Measurements from ENCODE around the gene EEF1AKMT4.

The EEF1AKMT4 gene

DNA sequence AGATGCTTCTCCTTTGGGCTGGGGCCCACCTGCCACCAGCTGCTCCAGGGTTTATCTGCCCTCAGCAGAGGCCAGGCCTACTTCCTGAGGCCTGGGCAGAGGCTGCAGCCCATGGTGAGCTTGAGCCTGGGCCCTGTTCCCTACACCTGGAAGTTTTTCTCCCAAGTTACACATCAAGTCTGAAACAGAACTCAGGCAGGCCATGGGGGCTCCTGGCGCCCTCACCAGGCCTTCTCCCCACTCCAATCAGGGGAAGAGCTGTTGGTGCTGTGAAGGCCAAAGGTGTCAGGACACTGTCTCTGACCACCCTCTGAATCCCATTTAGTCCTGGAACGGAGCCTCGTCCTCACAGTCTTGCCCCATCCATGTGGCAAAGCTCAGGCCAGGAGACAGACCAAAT lies 12.8 kb upstream of the EEF1AKMT4 start:
- no peak for DNase-seq

DNA sequence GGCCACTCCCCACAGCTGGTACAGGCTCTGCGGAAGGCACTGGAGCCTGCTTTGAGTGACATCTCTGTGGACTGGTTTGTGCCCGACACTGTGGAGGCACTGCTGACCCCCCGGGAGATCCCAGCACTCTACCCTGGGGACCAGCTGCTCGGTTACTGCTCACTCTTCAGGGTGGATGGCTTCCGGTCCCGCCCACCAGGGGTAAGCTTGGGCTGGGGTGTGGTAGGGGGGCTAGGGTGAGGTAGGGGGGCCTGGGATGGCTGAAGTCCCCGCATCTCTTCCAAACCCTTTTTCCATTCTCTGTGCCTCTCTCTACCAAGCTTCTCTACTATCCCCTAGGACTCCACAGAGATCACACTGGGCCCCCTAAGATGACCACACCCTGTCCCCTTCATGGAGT lies 12.3 kb upstream of the EEF1AKMT4 start:
- no peak for DNase-seq

DNA sequence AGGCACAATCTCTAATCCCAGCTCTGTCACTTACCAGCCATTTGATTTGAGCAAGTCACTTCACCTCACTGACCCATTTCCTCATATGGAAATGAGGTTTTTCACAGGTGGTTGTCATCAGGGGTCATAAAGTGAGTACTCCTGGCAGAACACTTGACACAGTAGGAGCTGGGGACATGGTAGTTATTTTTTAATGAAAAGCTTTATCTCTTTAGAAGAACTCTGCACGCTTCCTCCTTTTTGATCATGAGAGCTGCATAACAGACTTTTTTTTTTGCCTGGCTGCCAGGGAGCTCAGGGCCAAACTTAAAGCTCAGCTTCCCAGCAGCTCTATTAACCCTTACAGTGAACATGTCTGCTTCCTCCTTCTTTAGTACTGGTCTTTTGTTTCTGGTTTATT lies 11.7 kb upstream of the EEF1AKMT4 start:
- no peak for DNase-seq

DNA sequence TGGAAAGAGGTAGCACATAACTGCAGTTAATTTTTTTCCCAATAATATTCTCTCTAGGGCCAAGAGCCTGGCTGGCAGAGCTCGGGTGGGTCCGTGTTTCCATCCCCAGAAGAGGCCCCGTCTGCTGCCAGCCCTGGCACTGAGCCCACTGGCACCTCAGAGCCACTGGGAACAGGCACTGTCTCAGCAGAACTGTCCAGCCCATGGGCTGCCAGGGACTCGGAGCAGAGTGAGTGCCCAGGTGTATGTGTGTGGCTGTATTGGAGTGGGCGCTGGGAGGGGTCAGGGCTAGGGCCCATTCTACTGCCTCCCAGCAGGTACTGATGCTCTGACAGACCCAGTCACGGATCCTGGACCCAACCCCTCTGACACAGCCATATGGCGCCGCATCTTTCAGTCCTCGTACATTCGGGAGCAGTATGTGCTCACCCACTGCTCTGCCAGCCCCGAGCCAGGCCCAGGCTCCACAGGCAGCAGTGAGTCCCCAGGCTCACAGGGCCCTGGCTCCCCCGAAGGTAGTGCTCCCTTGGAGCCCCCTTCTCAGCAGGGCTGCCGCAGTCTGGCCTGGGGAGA lies 11.1 kb upstream of the EEF1AKMT4 start:
- no peak for DNase-seq

DNA sequence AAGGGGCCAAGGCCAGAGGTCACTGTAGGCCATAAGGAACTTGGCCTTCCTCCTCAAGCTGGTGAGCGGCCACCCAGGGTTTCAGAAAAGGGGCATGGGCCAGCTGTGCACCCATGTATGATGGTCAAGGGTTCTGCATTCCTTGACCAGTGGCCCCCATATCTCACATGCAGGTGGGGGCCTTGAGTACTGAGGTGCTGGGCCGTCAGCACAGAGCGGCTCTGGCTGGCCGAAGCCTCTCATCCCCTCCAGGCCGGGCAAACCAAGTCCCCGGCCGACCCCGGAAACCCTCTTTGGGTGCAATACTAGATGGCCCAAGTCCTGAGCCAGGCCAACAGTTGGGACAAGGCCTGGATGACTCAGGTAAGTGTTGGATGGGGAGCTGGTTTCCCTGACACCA lies 10.3 kb upstream of the EEF1AKMT4 start:
- no peak for DNase-seq

DNA sequence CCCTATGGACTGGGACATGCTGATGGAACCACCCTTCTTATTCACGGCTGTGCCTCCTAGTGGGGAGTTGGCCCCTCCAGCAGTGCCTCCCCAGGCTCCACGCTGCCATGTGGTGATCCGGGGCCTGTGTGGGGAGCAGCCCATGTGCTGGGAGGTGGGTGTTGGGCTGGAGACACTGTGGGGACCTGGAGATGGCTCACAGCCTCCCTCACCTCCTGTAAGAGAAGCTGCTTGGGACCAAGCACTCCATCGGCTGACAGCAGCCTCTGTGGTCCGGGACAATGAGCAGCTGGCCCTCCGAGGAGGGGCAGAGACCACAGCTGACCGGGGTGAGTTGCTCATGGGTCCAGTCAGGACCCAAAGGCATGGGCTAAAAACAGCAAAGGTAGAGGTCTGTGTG lies 9.8 kb upstream of the EEF1AKMT4 start:
- DNase-seq: no peak

DNA sequence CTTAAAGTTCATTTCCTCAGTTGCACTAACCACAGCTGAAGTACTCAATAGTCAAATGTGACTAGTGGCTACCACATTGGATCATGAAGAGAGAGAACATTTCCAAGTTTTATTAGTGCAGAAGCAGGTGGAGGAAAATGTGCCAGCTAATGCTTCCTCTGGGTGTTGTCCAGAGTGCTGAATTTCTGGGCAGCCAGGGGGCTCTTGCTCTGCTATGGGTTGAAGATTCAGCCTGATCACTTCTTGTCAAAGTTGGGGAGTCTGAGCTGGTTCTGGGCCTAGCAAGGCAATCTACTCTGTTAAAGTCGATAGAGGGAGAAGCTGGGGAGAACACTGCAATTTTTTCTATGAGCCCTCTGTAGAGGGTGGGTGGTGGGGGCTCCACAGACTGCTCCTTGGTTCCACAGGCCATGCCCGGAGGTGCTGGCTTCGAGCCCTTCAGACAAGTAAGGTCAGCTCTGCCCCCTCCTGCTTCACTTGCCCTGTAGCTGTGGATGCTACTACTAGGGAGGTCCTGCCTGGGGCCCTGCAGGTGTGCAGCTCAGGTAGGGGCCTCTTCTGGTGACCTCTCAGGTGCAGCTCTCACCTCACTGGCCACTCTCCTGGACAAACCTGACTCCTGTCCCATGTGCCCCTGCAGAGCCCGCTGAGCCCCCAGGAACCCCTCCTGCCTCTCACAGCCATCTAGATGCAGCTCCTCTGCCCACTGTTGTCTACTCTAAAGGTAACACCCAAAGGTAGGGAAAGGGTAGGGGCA lies 8.9 kb upstream of the EEF1AKMT4 start:
- no peak for DNase-seq

DNA sequence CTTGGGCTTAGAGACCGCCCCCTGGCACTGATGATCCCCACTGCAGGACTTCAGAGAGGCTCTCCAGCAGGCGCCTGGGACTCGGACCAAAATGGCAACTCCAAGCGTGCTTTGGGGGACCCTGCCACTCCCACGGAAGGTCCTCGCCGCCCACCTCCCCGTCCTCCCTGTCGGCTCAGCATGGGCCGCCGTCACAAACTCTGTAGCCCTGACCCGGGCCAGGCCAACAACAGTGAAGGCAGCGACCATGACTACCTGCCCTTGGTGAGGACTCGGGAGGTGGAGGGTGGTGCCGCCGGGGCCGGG lies 8.4 kb upstream of the EEF1AKMT4 start:
- DNase-seq: no peak

DNA sequence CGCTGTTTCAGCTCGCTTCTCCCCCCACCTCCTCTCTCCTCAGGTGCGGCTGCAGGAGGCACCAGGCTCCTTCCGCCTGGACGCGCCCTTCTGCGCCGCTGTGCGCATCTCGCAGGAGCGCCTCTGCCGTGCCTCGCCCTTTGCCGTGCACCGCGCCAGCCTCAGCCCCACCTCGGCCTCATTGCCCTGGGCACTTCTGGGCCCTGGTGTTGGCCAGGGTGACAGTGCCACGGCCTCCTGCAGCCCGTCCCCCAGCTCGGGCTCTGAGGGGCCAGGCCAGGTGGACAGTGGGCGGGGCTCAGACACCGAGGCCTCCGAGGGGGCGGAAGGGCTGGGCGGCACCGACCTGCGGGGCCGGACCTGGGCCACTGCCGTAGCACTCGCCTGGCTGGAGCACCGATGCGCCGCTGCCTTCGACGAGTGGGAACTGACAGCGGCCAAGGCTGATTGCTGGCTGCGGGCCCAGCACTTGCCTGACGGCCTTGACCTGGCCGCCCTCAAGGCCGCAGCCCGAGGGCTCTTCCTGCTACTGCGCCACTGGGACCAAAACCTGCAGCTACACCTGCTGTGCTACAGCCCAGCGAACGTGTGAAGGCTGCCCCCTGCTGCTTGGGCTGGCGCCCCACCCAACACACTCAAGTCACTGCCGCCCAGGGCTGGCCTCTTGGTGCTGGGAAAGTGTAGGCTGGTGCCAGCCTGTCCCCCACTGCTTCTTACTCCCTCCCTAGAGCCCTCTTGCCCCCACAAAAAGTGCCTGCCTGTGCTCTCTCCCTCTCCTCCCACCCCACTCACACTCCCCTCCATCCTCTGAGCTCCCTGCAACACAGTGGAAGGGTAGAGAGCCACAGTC lies 7.8 kb upstream of the EEF1AKMT4 start:
- DNase-seq: no peak

DNA sequence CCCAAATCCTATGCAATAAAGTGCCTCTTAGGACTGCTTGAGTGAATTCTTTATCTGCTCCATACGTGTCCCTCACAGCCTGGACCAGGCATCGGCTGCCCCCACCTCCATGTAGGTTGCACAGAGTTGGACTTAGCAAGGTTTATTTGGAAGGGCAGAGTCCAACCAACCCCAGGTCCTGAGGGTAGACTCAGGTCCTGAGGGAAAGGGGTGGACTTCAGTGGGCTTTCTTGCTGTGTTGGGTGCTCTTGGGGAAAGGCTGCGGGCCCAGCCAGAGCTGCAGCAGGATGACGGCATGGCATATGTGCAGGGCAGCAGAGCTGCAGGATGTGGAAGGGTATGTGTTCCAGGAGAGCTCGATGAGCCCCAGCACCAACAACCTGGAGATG lies 7.2 kb upstream of the EEF1AKMT4 start:
- DNase-seq: no peak

DNA sequence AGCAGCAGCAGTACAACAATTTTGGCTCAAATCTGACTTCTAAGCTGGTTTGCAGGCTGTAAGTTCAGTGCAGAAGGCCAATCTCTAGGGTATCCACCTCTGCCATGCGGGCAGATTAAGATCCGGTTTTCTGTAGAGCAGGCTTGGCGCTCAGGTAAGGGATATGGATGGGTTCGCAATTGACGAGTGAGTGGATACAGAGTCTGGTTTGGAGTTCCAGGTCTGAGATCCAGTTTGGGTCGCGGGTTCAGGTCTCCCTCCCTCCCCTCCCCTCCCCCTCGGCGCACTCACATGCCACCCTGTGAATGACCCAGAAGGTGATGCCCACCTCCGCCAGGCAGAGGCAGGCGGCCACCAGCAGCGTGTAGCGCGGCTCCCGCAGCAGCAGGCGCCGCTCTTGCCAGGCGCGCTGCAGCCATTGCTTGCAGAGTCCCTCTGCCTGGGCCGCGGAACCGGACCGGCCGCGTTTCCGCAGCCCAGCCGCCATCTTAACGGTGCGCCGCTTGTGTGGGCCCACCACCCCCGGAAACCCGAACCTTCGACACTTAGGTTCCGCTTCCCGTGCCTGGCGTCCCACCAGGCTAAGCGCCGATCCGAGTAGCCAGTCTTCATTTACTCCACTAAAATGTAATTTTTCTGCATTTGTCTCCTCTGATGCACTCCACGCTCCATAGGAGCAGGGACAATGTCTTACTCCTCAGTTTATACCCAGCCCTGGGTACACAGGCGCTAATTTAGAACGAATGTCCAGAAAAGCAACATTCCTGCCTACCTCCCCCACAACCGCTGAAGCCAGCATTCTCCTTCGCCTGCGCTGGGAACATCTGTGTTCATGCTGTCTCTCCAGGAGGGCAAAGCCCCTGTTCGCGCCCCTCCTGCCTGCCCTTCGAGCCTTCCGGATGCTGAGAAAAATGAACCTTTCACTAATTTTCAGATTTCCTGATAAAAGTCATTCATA lies 739 bp upstream of the EEF1AKMT4 start, which contains the start of gene ALG3:
TSS of gene ALG3 (minus strand) at position 509 of the 958 bp plus-strand sequence. CDS start at position 487, 22 bp downstream.
- peak; percentile 74 for DNase-seq

DNA sequence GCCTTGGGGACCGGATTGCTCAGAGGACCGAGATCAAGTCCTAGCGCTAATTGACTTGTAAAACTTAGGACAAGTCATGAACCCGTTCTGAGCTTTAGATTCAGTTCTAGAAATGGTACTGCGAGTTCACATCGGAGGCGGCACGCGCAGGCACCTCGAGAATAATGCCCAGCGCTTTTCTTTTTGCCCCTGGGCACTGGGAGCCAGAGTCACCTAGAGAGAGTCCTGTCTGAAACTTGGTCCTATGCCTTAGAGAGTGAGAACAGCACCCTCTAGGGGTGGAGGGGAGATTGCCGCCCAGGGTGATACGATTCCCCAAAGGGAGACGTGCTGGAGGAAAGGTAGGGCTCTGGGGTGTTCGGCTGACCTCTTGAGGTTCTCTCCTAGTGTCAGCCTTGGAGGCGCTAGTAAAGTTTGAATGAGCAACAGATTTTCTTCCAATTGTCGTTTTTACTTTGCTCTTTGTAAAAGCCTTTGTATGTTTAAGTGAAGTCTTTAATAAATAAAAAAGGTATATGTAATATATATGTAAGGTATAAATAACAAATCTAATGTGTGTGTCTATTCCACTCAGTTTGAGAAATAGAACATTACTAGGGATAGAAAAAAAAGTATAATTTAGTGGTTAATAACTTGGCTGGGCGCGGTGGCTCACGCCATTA lies 826 bp downstream of the EEF1AKMT4 start:
- DNase-seq: peak; percentile 81

DNA sequence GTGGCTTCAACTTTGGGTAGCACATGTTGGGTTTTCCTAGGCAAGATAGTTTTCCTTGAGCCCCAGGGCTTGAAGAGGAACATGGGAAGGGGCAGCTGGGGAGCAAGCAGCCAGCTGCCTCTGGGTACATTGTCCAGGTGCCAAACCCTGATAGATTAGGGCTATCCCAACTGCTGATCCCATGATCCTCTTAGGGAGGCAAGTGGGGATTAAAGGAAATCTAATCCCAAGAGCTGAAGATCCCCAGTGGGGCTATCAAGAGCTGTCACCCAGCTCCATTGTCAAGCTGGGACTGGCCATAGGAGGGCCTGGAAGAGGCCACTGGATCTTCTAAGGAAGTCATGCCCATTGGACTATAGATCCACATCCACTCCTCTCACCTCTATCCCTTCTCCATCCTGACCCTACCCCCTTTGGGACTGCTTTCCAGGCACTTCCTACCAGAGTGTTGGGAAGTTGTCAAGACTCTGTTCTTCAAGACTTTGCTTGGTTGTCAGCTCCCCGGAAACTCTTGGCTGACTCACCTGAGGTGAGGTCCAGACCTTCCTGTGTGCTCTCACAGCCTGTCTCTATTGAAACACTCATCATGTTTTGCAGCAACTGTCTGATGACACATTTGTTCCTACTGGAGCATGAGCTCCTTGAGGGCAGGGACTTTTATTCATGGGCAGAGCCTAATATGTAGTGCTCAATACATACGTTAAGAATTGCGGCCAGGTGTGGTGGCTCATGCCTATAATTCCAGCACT lies 6.0 kb downstream of the EEF1AKMT4 start:
- DNase-seq: no peak

DNA sequence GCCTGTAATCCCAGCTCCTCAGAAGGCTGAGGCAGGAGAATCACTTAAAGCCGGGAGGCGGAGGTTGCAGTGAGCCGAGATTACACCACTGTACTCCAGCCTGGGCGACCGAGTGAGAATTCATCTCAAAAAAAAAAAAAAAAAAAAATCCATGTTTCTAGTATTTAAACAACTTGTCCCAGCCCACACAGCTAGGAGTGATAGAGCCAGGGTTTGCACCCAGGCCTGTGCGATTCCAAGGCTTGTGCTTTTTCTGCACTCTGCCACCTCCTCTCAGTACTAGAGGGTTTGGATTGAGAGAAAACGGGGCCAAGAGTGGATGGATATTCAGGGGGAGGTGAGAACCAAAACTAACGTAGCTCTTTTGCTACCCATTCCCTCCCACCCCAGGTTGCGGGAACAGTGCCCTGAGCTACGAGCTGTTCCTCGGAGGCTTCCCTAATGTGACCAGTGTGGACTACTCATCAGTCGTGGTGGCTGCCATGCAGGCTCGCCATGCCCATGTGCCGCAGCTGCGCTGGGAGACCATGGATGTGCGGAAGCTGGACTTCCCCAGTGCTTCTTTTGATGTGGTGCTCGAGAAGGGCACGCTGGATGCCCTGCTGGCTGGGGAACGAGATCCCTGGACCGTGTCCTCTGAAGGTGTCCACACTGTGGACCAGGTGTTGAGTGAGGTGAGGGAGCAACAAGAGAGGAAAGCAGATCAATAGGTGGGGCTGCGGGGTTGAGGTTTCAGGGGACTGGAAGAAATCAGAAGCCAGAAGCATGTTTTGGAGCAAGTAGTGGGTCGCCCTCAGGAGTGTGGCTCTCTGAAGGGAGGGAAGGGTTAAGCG lies 7.8 kb downstream of the EEF1AKMT4 start:
- DNase-seq: no peak

DNA sequence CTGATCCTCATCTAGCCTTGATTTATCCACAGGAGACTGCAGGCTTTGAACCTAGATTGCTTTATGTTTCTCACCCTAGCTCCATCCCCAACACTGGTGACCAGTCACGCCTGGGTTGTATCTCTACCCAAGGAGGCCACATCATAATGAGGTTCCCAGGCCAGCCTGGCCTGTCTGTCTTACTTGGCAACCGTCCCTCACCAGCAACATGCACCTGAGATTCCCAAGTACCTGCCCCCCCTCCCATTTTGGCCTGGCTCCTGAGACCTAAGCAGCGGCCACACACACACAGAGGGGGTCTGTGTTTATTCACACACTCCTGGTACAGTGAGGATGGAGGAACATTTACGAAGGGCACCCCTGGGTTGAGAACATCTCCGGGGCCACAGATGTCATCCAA lies 9.5 kb downstream of the EEF1AKMT4 start:
- no peak for DNase-seq

DNA sequence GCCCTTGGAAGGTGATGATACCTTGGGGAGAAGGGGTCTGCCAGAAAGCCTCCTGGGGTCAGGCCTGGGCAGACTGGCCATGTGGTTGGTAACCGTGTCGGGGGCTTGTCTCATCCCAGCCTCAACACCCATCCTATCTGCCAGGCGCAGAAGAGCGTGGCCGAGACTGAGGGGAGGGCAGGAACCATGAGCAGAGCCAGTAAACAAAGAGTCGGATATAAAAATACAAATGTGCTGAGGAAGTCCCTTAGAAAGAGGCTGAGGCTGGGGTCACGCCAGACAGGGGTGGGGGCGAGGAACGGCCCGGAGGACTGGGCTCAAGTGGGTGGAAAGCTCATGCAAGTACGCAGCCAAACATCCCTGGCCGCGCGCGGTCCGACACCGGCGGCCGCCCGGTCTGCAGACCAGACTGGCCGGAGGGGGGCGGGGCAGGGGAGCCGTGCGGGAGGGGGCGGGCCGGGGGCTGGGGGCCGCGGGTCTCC lies 10.0 kb downstream of the EEF1AKMT4 start:
- DNase-seq: no peak

DNA sequence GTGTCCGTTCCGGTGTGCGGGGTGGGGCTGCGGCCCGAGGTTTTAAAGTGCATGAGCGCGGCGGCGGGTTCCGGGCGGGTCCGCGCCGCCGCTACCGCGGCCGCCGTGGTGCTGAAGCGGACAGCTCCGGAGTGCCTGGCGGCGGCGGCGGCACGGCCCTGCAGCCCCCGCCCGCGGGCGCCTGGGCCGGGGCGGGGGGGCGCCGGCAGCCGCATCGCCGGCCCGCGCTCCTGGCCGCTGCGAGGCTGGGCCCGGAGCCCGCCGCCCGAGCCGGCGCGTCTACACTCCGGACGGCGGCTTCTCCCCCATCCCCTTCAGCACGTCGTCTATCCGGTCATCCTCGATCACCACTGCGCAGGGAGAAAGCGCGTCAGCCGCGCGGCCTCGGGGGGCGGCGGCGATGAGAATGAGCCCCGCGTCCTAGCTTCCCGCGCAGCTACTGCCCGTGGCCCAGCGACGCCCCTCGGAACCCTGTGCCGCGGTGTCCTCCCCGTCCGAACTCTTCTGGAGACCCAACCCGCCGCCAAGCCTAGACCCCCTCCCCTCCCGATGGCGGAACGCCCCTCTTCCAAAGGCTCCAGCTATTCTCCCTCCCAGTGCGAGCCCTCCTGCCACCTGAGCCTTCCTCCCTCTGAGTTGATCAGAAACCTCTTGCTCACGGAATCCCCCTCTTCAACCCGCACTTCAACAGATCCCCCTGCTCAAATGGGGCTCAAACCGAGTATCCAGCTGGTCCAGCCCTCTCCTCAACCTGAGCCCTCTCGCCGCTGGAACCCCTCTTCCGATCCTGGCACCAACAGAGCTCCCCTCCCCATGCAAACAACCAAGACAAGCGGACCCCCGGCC lies 10.6 kb downstream of the EEF1AKMT4 start:
- DNase-seq: no peak

DNA sequence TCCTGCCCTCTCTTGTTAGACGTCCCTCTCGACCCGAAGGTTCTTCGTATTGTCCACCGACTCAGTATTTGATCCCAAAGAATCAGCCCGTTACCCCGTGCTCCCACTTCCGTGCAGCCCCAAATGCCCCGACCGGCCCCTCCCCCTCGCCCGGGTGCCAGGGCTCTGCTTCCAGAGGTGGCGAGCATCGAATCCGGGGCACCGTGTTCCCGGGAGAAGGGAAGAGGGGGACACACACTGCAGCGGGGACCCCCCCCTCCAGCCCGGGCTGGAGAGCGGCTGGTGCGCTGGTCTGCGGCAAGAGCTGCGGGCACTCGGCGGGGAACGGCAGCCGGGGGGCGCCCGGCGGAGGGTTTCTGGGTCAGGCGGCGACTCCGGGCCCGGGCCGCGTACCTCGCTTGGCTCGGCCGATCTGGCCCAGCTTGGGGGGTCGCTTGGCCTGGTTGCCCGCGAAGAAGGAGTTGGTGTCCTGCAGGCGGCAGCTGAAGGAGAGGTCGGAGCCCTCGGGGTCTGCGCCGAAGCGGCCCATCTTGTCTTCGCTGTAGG lies 11.3 kb downstream of the EEF1AKMT4 start:
- no peak for DNase-seq

DNA sequence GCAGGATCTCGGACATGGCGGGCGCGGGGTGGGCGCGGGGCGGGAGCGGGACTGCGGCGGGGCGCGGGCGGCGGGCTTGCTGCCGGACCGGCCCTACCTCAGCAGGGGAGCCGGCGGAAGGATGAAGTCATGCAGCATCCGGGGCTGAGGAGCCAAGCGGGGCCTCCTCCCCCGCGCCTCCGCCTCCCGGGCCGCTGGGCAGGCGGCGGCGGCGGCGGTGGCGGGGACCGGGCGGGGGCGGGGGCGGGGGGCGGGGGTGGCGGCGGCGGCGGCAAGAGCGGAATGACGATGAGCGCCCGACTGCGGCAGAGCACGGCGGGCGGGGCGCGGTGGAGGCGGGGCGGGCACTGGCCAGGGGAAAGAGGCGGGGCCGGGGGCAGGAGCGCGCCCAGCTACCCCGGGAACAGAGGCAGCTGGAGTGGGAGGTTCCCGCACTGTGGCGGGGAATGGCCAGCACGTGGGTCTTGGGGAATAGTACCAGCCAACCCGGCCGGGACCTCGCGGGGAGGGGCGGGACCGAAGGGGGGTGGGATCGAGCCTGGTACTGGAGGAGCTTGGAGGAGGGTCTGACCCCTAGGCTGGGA lies 11.9 kb downstream of the EEF1AKMT4 start, which contains the start of gene CAMK2N2:
TSS of gene CAMK2N2 (minus strand) at position 284 of the 584 bp plus-strand sequence. CDS start at position 16, 268 bp downstream.
- DNase-seq: no peak

Measured in GDM1 (cell line).